Inflammatory macrophage (primary cell): ENCODE measurements around the gene PTPRG.
"Not testable (repeated sequence)": the region's sequence is repeated elsewhere in the genome, so short reads cannot be mapped to it uniquely, and the experiment has no call there.

Experiments used
- DNase-seq, 2 donors: peaks; one replicate each; pipeline ENCODE4 v3.0.0-alpha.2; 2020 to 2022

PTPRG gene

DNA sequence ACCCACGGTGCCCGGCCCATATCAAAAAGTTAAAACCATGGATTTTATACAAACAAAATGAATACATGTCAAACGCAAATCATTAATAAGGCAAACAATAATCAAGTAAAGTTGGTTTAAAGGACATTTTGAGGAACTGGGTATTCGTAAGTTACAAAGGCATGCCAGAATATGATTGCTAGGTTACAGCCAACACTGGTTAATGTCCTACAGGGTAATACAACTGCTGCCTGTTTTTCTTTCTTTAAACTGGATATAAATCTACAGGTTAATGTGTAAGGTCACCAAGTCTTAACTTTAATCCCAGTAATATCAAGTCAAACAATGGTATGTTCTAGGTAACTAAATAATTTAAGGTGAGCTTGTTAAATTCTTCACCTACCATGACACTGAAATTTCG, 166.1 kb downstream of the PTPRG start:
- DNase-seq: no peak

DNA sequence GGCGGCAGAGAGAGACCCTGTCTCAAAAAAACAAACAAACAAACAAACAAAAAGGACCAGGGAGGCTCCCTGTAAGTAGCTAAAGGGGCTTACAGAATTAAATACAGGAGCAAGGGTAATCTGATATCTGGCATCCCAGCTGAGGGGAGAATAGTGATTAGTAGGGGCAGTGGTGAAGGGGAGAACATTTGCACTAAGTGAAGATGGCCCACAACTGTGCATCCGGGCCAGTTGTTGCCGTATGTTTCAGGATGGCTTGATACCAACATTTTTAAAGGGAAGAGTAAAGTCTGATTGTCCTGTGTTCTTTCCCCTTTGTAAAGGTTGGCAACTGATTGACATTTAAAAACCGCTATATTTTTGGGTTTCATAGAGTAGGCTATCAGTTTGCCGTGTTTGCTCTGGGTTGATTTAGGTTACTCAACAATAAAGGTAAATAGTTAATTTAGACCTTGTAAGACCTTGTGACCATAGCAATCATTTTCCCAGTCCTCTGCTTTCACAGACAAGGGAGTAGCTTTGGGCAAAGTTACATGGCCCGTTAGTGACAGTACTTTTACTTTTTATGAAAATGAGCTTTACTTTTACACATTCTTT, 167.8 kb downstream of the PTPRG start:
- DNase-seq: no peak

DNA sequence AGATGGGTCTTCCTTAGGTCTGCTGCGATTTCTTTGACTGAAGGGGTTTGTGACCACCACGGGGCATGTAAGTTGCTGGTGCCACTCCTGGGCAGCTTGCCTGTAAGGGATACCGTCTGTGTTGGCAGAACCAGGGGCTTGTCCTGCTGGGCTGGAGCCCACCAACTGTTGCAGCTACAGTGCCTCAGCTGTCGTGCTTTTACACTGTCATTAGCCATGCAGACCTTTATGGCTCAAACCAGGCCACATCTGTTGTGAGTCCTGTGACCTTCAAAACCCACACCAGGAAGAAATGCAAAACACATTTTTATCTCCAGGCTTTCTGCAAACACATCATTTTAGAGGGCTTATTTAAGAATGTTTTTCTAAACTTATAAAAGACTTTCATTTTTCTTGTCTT, 168.7 kb downstream of the PTPRG start:
- DNase-seq: no peak

DNA sequence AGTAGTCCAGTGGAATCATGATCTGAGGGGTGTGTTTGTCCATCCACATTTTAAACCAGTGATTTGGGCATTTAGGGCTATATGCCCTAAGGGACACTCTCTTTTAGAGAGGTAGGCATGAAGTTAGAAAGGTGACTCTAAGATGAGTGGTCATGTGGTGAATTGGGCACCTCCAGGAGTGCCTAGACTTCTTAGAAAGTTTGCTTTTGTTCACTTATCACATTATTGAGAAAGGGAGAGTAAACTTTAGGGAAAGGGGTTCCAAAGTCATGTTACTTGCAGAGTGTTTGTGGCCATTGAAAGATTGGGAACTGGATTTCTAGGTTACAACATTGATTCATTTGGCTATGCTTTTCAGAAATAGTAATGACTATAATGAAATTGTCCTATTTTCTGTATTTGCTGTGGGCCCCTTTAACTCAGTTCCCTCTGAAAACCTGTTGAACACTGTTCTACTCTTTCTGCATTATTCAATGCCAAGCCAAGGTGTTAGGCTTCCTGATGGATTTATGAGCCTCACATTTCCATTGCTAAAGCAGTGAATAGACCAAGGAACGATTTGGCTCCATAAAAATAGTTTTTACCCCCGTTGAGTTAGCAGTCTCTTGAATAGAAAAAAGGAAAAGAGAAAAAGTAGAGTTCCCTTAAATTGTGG, 169.3 kb downstream of the PTPRG start:
- DNase-seq: no peak

DNA sequence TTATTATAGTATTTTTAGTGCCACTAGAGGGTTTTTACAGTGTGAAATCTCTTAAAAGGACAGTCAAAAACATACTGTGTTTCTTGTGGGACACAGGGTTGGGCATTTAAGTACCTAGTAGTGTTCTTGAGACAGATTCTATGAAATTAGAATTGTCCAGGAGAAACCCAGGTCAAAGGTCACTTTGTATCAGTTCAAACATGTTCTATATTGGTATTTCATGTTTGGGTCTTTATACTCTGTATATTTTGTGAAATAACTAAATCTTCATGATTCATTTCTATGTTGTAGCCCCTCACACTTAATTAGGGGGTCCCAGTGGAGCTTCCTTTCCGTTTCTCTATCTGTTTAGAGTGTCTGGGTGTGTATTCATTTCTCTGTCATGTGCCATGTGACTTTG, 171.6 kb downstream of the PTPRG start:
- DNase-seq: no peak

DNA sequence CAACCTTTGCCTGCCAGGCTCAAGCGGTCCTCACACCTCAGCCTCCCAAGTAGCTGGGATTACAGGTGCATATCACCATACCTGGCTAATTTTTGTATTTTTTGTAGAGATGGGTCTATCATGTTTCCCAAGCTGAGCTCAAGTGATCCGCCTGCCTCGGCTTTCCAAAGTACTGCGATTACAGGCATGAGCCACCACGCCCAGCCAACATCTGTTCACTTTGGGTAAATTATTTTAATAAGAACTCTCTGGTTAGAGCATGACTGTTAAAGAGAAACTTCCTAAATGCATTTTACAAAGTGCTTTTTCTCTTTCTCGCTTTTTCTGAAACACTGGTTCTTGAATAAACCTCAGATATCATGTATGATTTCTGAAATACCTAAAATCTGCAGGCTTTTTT, 172.5 kb downstream of the PTPRG start:
- DNase-seq: no peak

DNA sequence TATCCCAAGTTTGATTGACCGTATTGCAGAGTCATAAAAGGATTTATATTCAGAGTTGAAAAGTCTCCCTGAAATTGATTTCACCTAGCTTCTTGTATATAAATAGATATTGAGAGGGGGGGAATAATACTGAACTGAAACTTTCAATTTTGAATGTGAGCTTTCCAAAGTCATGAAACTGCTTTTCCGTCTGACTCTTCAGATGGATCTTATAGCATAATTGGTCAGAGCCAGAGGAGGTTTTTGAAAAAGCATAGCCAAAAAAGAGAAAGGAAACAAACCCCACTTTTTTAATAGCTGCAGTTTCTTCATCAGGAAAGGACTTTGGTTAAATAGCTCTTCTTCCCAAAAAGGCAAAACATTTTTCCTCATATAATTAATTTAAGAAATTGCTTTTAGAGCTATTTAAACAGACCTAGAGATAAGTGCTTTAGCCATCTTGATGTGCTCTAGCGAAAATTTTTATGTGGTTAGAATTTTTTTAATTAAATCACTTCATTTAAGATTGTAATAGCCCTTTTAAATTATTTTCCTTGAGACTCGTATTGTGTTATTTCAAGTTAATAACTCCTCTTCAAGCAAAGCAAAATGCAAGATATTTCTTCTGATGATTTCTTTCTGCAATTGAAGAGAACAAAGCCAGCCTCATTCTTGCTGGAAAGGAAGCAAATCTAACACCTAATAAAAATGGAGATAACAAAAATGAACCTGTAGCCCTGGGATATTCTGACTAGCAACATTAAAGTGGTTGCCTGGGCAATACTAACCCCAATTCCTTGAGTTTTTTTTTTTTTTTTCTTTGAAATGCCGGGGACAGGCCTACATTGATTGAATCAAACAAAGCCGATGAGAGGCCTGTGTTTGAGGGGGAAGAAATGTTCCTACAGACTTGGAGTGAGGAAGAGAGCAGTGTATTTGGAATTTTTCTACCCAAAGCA, 173.6 kb downstream of the PTPRG start:
- no peak for DNase-seq

DNA sequence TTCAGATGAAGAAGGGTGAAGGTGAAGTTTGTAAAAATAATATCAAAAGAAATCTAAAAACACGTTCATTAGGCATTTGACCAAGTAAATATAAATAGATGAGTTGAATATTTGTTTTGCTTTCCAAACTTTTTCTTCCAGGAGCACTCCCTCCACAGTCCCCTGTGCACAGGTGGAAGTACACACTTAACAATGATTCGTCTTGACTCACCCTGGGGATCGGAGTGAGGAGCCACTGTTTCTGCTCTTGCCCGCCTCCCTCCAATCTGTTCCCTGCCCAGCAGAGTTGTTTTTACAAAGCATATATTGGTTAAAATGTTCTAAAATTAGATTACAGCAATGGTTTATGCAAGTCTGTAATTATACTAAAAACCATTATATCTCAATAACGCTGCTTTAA, 175.1 kb downstream of the PTPRG start:
- no peak for DNase-seq

DNA sequence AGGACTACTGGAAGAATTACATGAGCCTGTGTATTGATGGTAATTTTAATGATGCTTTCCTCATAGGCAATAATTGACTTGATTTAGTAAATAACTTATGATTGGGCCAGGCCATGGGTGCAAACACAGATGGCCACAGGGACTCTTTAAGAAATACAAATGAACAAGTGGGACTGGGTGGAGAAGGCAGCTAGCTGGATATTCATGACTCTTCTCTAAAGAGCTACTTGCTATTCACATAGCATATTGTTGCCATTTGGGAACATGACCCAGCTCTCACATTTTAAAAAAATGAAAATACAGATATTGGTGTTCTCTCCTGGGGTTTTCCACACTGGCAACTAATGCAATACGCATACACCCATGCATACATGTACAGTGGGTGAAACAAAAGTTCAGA, 178.3 kb downstream of the PTPRG start:
- DNase-seq: no peak

DNA sequence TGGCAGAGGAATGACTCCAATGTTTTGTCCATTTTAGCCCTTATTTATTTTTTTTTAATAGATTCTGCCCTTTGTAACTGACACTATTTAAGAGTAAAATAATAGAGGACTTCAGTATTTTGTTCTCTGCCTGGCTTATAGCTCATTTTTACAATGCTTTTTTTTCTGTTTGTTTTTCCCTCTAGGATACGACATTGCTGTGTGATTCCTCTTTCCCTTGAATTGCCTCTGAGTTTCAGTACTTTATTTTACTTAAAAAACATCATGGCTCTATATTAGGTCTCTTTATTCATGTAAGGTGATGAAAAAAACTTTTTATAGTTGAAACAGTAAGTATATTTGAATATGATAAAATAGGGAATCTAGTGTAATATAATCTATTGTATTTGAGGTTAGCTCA, 179.1 kb downstream of the PTPRG start:
- DNase-seq: no peak

DNA sequence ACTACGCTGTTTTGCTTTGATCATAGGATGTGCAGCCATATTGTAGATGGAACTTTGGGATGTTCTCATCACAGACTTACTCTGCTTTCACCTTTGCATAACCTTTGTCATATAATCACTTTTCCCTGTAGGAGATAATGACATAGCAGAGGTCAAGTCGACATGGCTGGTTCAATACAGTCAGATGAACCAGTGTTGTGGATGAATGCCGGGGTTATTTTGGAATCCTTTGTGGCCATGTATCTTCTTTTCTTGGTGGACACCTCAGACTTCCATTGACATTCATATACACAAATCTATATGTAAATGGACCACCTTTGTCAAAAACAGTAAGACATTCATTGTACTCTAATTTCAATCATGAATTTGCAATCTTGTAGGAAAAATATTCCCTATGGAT, 180.2 kb downstream of the PTPRG start:
- no peak for DNase-seq

DNA sequence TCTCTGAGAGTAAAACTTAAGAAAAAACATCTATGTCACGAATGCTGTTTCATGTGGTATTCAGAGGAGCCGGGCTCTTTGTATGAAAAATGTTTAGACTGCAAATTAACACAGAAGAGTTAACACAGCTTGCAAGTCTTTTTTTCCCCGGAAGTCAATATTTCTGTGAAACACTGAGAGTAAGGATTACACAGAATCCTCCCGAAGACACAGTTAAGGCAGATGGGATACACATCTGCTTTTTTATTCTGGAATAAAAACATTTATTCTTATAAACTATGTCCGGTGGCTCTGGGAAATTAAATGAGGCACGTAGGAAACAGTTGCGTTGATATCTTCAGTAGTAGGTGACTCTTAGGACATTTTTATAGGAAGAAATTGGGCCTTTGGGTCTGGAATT, 180.6 kb downstream of the PTPRG start:
- no peak for DNase-seq

DNA sequence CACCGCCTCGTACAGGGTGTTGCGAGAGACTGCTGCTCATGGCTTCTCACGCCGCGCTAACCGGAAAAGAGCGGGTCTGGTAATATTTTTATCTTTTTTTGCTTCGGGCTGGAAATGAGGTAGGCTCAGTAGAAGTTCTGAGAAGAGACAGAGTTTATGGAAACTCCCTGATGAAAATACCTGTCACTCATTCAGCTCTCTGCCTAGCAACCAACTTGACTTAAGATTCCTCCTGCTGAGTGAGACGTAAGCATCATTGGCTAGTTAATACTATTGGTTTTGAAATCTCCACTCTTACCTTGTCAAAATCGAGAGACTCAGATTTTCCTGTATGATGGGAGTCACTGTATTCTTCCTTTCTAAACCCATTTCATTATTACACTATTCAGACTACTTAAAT, 181.7 kb downstream of the PTPRG start:
- no peak for DNase-seq

DNA sequence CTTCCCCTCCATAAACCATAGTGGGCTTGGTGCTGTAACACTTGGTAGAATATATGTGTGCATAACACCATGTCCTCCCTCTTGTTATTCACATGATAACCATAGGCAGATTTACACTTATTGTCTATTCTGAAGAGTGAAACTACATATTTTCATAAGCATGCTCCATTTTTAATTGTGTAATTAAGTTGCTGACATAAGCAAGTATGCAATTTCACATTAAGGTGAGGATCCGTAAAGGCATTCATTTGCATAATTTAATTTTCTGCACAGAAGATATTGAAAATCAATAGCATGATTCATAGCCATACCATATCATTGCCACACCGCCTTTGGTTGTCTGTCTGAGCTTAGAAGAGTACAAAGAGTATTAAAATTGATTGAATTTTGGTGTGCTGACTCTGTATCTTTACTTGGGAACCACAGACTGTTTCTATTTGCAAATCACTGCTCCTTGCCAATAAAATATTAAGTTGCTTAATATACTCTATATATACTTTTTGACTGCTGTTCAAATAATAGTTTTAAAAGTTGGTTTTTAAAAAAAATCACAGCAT, 182.4 kb downstream of the PTPRG start:
- DNase-seq: no peak

DNA sequence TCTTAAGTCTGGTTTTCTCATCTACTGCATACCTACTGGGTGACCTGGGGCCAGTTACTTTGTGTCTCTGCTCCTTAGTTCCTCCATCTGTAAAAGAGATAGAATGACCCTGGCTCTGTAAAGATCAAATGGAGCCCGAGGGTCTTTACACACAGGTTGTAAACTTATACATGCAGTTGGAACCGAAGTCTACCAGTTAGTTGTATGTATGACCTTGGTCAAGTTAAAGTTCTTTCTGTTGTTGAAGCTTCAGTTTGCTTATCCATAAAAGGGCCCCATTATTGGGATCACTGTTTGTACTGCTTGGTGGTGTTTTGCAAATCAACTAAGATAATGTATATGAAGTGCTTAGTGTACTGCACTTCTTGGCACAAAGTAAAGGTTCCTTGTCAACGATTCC, 186.9 kb downstream of the PTPRG start:
- DNase-seq: no peak

DNA sequence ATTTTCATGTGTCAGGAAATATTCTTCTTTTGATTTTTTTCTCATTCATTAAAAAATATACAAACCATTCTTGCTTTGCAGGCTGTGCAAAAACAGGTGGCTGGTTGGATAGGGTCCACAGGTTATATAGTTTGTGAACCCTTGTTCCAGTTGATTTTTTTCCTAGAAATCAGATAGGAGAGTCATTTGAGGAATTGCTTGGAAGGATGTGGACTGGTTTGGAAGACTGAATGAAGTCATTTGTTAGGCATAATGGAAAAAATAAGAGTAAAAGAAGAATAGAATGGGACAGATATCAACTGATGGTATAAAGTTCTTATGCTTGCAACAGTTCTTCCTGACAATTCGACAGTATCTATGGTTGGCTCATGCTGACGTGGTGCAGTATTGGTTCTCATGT, 189.4 kb downstream of the PTPRG start:
- no peak for DNase-seq

DNA sequence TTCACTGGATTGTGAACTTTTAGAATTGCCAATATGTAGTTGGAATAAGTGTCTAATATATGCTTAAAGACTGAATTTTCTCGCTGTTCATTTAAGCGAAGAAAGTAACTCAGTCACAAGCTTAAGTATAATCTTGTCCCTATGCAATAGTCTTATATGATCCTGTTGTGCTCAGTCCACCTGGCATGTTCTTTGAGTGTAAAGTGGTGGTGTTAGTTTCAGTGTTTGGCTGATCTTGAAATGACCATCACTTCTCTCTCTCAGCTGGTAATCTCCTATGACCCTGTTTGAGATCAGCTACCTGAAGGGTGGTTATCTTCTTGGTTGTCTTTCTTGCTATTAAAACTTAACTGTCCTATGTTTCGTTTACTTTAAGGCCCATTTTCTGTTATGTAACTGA, 197.5 kb downstream of the PTPRG start:
- DNase-seq: no peak

DNA sequence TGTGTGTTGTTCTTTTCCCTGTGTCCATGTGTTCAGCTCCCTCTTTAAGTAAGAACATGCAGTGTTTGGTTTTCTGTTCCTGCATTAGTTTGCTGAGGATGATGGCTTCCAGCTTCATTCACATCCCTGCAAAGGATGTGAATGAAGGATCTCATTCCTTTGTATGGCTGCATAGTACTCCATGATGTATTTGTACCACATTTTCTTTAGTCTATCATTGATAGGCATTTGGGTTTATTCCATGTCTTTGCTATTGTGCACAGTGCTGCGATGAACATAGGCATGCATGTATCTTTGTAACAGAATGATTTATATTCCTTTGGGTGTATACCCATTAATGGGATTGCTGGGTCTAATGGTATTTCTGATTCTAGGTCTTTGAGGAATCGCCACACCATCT, 199.4 kb downstream of the PTPRG start:
- DNase-seq: not testable (repeated sequence)

DNA sequence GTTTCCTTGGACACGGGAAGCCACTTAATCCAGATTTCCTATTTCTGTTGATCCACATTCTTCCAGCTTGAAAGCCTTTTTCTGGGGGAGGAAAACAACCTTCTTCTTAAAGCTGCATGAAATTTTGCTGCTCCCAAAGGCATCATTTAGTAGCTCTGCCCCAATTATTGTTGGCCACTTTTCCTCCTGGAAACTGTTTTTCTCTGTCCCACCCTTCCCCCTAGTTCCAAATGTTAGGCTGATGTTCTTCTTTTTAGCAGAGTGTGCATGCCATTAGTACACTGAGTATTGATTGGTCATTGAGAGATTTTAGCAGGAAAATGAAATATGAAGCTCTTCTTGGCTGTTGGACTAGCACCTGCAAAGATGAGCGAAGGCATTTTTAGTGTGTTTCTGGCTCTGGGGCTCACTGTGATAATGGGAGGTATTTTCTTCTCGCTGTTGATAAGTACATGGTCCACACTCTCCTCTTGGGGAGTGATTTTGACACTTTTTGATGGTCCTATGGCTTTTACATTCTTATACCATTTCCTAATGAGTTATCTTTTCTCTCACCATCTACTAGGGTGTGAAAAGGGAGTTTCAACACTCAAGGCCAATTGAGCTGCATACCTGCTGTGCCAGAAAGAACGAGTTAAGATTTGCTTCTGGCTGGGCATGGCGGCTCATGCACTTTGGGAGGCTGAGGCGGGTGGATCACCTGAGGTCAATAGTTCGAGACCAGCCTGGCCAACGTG, 200.5 kb downstream of the PTPRG start:
- DNase-seq: no peak

DNA sequence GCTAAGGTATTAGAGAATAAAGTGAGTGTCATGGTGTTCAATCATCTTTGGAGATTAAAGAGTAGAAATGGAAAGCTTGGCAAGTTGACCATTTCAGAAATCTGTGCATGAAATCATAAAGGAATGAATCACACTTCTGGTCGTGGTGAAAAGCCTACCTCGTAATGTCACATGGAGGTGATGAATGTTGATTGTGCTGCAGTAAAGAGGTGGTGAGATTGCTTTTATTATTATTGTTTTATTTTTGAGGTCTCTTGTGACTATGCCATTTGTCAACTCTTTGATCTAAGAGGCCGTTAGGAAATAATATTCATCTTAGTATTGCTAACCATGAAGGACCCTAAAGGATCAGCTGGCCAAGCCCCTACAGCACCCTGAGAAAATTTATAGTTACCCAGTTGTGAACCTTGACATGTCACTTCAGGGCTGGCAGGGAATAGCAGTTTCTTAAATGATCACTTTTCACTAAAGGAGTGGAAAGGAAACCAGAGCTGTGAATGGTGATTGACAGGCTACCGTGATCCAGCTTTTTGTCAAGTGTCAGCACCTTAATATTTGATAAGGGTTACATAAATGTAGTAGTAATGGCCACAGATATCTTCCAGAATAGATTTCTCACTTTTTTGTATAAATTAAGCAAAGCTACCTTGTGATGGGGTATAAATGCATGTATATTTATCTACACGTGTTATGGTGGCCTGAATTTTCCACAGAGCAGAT, 203.9 kb downstream of the PTPRG start:
- DNase-seq: no peak

DNA sequence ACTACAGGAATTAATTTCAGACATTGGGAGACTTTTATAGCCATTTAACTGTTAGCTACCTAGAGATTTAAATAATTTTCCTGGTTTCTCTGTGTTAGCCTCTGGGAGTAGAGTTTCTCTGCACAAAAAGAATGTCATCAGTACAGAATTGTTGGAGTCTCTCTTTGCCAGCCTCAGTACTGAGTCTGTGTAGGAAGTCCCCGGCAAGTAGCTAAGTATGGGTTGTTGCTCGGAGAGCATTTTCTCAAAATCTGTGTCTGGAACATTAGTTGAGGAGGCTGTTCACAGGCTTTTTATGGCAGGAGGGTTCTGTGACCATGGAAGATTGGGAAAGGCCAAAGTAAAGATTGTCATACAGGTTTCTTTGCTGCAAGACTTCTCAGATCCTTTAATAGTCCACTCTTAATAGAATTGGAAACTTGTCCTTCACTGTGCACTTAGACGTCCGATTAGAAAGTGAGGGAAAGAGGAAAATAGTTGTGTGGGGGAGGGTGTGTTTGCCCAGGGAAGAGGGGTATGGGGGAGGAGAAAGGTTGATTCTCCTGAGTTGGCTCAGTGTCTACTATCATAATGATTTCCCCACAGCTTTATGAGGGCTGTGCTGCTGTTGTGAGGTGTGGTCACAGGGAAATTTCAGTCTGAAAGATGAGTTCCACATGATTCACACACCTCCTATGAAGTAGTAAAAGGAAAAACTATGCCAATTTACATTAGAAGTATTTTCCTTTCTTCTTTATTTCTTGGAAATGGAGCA, 207.1 kb downstream of the PTPRG start:
- no peak for DNase-seq
